GM23338 (cell line): ENCODE data around the gene IGFBP5. TPM values are rescaled to one million over a fixed set of nuclear protein-coding genes. Genes with fewer than 3 reads are reported as not detected.

Source experiments
- ATAC-seq: fragments of 200-7000 bp; cut with Tn5 transposase; 3 replicates; pipeline ENCODE4 v1.9.1; 2020
- DNase-seq: peaks from one replicate; pipeline ENCODE4 v3.0.0-alpha.2; 2015; ENCODE audit warnings: low spot score
- H2AFZ ChIP-seq: fragments of 200-600 bp; sonication (generic); 2 replicates; pipeline ENCODE4 v1.8.0; 2016; ENCODE audit warnings: antibody characterized with exemption, mild to moderate bottlenecking, moderate library complexity
- H3F3A ChIP-seq: fragments of 200-600 bp; sonication (generic); replicated peaks from 2 replicates; pipeline ENCODE4 v1.8.0; 2017; ENCODE audit warnings: antibody characterized with exemption, mixed run types, low read depth
- H3K27ac ChIP-seq: fragments of 200-600 bp; sonication (generic); 2 replicates; pipeline ENCODE4 v1.6.1; 2016; ENCODE audit warnings: low read depth
- H3K27me3 ChIP-seq: fragments of 200-600 bp; sonication (generic); 2 replicates; pipeline ENCODE4 v1.8.0; 2016; ENCODE audit warnings: mild to moderate bottlenecking, mixed run types, moderate library complexity; ENCODE audit not compliant: insufficient read depth
- H3K36me3 ChIP-seq: fragments of 200-600 bp; sonication (generic); 2 replicates; pipeline ENCODE4 v1.8.0; 2016; ENCODE audit warnings: mild to moderate bottlenecking; ENCODE audit not compliant: insufficient read depth
- H3K4me1 ChIP-seq: fragments of 200-600 bp; sonication (generic); 2 replicates; pipeline ENCODE4 v1.8.0; 2016; ENCODE audit warnings: mild to moderate bottlenecking, moderate library complexity; ENCODE audit not compliant: insufficient read depth
- H3K4me2 ChIP-seq: fragments of 200-600 bp; sonication (generic); 2 replicates; pipeline ENCODE4 v1.7.1; 2017; ENCODE audit warnings: mixed run types
- H3K4me3 ChIP-seq: fragments of 200-600 bp; sonication (generic); 2 replicates; pipeline ENCODE4 v1.6.1; 2016; ENCODE audit warnings: mixed run types
- H3K79me2 ChIP-seq: fragments of 200-600 bp; sonication (generic); replicated peaks from 2 replicates; pipeline ENCODE4 v1.8.0; 2017; ENCODE audit warnings: mild to moderate bottlenecking; ENCODE audit not compliant: insufficient read depth
- H3K9me2 ChIP-seq: fragments of 200-600 bp; sonication (generic); 2 replicates; pipeline ENCODE4 v1.8.0; 2017; ENCODE audit not compliant: insufficient read depth
- H4K20me1 ChIP-seq: fragments of 200-600 bp; sonication (generic); replicated peaks from 2 replicates; pipeline ENCODE4 v1.8.0; 2017; ENCODE audit warnings: mild to moderate bottlenecking; ENCODE audit not compliant: insufficient read depth
- H3K27ac Mint-ChIP-seq: 2 replicates; pipeline ENCODE4 v1.8.0; 2020; ENCODE audit warnings: inconsistent platforms, mild to moderate bottlenecking, moderate library complexity, mixed read lengths
- H3K27me3 Mint-ChIP-seq: 3 replicates; pipeline ENCODE4 v1.8.0; 2022; ENCODE audit warnings: low read depth, mild to moderate bottlenecking, moderate library complexity, mixed read lengths, inconsistent platforms; ENCODE audit not compliant: insufficient read depth, poor library complexity
- H3K36me3 Mint-ChIP-seq: 3 replicates; pipeline ENCODE4 v1.8.0; 2021; ENCODE audit warnings: low read depth, mild to moderate bottlenecking, inconsistent platforms, moderate library complexity, mixed read lengths
- H3K4me1 Mint-ChIP-seq: 3 replicates; pipeline ENCODE4 v1.8.0; 2020; ENCODE audit warnings: mild to moderate bottlenecking, inconsistent platforms, mixed read lengths
- H3K4me3 Mint-ChIP-seq: 3 replicates; pipeline ENCODE4 v1.8.0; 2021; ENCODE audit warnings: moderate library complexity, mild to moderate bottlenecking, inconsistent platforms, mixed read lengths
- H3K9me3 Mint-ChIP-seq: 3 replicates; pipeline ENCODE4 v1.8.0; 2020; ENCODE audit warnings: moderate library complexity, mild to moderate bottlenecking, inconsistent platforms, mixed read lengths
- CREB1 ChIP-seq: fragments of 250-450 bp; sonication (Bioruptor Pico); IDR thresholded peaks from 2 replicates; pipeline ENCODE4 v1.5.0; 2020; ENCODE audit warnings: low read depth, mild to moderate bottlenecking, moderate library complexity
- EZH2phosphoT487 ChIP-seq: fragments of 200-600 bp; sonication (generic); IDR thresholded peaks from one replicate; pipeline ENCODE4 v1.8.1; 2018; ENCODE audit warnings: antibody characterized with exemption; ENCODE audit not compliant: unreplicated experiment
- NANOG ChIP-seq: IDR thresholded peaks from 2 replicates; pipeline ENCODE4 v1.6.1; 2016; ENCODE audit warnings: antibody characterized with exemption, borderline replicate concordance
- POLR2AphosphoS5 ChIP-seq: IDR thresholded peaks from 2 replicates; pipeline ENCODE4 v1.6.1; 2016; ENCODE audit warnings: antibody characterized with exemption, low read depth
- STAT1 ChIP-seq: IDR thresholded peaks from one replicate; pipeline ENCODE4 v1.6.1; 2016; ENCODE audit warnings: antibody characterized with exemption; ENCODE audit not compliant: unreplicated experiment
- polyA plus RNA-seq: library from polyadenylated mRNA; unstranded; fragments of >200 nt; fragmentation: Nextera tagmentation; extraction: Ambion mirVana; gene quantifications from 2 replicates; pipeline ENCODE4 v1.2.1, GENCODE V29; 2016
- total RNA-seq: library from RNA; depleted of rRNA; stranded (reverse); fragments of >200 nt; shearing (Covaris generic); gene quantifications from 2 replicates; pipeline ENCODE4 v1.2.3, GENCODE V29; 2014
- TF ChIP-seq, protein P1 (sequence below): fragments of 250-450 bp; sonication (Bioruptor Pico); IDR thresholded peaks from 2 replicates; pipeline ENCODE4 v1.5.0; 2020; ENCODE audit warnings: mild to moderate bottlenecking, moderate library complexity
- TF ChIP-seq, protein P2 (sequence below), 2 experiments: fragments of 200-600 bp in 1 of 2; sonication (generic) in 1 of 2; conservative IDR thresholded peaks; 2 replicates each; pipeline versions ENCODE4 v1.5.1 to v1.6.1; 2016 to 2017; ENCODE audit warnings: antibody characterized with exemption in 2 of 2, low read depth in 2 of 2, mild to moderate bottlenecking in 2 of 2, moderate library complexity in 1 of 2

The IGFBP5 gene
- total and polyA plus RNA-seq, 2 experiments from 2014 or later = 0.70 to 2.5 TPM

DNA sequence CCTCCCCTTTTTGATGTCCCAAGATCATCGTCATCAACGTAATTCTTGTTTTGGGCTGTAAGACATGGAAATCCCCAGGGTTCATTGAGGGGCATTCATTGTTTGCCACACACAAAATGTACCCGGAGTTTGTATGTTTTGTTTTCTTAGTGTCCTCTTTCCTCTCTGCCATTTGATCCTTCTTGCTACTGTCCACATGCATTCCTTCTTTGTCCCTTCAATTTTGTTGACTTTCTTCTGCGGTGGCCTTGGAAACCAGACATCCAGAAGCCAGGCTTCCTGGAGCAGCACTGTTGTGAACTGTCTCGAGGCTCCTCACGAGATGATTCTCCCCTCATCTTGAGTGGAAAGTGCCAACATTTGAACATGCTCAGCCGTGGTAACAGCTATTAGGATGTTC lies 37.4 kb downstream of the IGFBP5 start (continued):
- TF ChIP-seq, protein P1, sequence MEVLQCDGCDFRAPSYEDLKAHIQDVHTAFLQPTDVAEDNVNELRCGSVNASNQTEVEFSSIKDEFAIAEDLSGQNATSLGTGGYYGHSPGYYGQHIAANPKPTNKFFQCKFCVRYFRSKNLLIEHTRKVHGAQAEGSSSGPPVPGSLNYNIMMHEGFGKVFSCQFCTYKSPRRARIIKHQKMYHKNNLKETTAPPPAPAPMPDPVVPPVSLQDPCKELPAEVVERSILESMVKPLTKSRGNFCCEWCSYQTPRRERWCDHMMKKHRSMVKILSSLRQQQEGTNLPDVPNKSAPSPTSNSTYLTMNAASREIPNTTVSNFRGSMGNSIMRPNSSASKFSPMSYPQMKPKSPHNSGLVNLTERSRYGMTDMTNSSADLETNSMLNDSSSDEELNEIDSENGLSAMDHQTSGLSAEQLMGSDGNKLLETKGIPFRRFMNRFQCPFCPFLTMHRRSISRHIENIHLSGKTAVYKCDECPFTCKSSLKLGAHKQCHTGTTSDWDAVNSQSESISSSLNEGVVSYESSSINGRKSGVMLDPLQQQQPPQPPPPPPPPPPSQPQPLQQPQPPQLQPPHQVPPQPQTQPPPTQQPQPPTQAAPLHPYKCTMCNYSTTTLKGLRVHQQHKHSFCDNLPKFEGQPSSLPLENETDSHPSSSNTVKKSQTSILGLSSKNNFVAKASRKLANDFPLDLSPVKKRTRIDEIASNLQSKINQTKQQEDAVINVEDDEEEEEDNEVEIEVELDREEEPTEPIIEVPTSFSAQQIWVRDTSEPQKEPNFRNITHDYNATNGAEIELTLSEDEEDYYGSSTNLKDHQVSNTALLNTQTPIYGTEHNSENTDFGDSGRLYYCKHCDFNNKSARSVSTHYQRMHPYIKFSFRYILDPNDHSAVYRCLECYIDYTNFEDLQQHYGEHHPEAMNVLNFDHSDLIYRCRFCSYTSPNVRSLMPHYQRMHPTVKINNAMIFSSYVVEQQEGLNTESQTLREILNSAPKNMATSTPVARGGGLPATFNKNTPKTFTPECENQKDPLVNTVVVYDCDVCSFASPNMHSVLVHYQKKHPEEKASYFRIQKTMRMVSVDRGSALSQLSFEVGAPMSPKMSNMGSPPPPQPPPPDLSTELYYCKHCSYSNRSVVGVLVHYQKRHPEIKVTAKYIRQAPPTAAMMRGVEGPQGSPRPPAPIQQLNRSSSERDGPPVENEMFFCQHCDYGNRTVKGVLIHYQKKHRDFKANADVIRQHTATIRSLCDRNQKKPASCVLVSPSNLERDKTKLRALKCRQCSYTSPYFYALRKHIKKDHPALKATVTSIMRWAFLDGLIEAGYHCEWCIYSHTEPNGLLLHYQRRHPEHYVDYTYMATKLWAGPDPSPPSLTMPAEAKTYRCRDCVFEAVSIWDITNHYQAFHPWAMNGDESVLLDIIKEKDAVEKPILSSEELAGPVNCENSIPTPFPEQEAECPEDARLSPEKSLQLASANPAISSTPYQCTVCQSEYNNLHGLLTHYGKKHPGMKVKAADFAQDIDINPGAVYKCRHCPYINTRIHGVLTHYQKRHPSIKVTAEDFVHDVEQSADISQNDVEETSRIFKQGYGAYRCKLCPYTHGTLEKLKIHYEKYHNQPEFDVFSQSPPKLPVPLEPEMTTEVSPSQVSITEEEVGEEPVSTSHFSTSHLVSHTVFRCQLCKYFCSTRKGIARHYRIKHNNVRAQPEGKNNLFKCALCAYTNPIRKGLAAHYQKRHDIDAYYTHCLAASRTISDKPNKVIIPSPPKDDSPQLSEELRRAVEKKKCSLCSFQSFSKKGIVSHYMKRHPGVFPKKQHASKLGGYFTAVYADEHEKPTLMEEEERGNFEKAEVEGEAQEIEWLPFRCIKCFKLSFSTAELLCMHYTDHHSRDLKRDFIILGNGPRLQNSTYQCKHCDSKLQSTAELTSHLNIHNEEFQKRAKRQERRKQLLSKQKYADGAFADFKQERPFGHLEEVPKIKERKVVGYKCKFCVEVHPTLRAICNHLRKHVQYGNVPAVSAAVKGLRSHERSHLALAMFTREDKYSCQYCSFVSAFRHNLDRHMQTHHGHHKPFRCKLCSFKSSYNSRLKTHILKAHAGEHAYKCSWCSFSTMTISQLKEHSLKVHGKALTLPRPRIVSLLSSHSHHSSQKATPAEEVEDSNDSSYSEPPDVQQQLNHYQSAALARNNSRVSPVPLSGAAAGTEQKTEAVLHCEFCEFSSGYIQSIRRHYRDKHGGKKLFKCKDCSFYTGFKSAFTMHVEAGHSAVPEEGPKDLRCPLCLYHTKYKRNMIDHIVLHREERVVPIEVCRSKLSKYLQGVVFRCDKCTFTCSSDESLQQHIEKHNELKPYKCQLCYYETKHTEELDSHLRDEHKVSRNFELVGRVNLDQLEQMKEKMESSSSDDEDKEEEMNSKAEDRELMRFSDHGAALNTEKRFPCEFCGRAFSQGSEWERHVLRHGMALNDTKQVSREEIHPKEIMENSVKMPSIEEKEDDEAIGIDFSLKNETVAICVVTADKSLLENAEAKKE (CRISPR knock-in tag) = no peak
- TF ChIP-seq CREB1 (CRISPR knock-in tag) = no peak

DNA sequence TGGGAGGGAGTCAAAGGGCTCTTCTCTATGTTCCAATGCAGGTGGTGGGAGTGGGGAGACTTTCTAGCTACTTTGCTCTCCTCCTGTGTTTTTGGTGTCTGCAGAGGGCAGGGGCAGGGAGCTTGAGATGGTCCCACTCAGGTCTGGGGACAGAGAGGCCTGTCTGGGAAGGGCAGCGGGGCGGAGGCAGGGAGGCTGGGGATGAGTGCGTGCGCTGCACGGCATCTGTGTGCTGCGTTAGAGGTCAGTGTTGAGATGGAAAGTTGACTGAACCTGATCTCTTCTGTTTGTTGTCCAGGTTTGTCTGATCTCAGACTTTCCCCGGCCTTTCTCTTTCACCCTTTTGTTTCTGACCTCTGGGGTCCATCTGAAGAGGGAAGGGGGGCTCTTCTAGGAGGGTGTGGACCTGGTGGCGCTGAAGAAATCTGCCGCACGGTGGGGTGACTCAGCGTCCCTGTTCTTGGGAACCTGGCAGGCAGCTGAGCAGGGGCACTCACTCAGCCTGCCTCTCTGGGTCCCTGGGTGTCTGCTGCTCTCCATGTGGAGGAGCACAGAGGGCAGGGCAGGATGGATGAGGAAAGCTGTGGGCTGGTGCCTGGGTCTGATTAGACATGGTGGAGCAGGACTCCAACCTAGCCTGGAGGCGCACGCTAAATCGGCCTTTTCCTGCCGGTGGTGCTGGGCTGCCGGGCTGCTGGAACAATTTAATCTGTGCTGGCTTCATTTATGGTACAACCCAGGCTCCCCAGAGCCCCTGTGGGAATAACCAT lies 38.1 kb downstream of the IGFBP5 start:
- Histone ChIP-seq H3K36me3 (0 out of 2 replicates have a peak, but pooled peaks cover 6% of the 10 kb centered on the region), H3K4me3 (no peak overlapping the region), H3K4me2 (no peak overlapping the region), H4K20me1 (peaks cover 14% of the 10 kb centered on the region; the same call in 1 of the 2 replicates), H2AFZ (no peak overlapping the region), H3K4me1 (0 out of 2 replicates have a peak, but pooled peaks cover 1% of the 10 kb centered on the region), H3K79me2 (peaks cover 40% of the 10 kb centered on the region), H3K27ac (no peak overlapping the region), H3F3A (no peaks in the 10 kb centered on the region), H3K27me3 (no peaks in the 10 kb centered on the region), H3K9me2 (no peaks in the 10 kb centered on the region)
- Mint-ChIP-seq H3K4me3 (no peak overlapping the region), H3K4me1 (peaks cover 34% of the 10 kb centered on the region), H3K9me3 (no peaks in the 10 kb centered on the region), H3K36me3 (peaks cover 49% of the 10 kb centered on the region), H3K27me3 (peaks cover 17% of the 10 kb centered on the region), H3K27ac (peak overlapping the region; percentile 87)
- peak; percentile 27; the same call in 2 of the 3 replicates for ATAC-seq
- no peak for DNase-seq
- TF ChIP-seq POLR2AphosphoS5 (no peak), STAT1 (no peak), CREB1 (CRISPR knock-in tag) (no peak), EZH2phosphoT487 (no peak), NANOG (no peak)
- TF ChIP-seq, protein P2, sequence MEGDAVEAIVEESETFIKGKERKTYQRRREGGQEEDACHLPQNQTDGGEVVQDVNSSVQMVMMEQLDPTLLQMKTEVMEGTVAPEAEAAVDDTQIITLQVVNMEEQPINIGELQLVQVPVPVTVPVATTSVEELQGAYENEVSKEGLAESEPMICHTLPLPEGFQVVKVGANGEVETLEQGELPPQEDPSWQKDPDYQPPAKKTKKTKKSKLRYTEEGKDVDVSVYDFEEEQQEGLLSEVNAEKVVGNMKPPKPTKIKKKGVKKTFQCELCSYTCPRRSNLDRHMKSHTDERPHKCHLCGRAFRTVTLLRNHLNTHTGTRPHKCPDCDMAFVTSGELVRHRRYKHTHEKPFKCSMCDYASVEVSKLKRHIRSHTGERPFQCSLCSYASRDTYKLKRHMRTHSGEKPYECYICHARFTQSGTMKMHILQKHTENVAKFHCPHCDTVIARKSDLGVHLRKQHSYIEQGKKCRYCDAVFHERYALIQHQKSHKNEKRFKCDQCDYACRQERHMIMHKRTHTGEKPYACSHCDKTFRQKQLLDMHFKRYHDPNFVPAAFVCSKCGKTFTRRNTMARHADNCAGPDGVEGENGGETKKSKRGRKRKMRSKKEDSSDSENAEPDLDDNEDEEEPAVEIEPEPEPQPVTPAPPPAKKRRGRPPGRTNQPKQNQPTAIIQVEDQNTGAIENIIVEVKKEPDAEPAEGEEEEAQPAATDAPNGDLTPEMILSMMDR (conservative IDR thresholded peaks at IDR 0.05; ENCODE audit: low read depth in 2 of 2) = no peak
